ENCODE results near the gene HSD17B1. TPM values are rescaled to one million over a fixed set of nuclear protein-coding genes. Genes with fewer than 3 reads are reported as not detected.

Gene HSD17B1
- total and polyA plus RNA-seq, 2 of the 13 experiments (the other 11 are each of a cell fraction or from before 2014, with no cell fraction given), result 0.54 to 0.93 TPM

GRCh38 chr17:42530952-42531454 is 21.7 kb upstream of the HSD17B1 start (continued):
- TF ChIP-seq CREB1 (IDR thresholded peaks at IDR 0.05), result peak; percentile 18; the same call in 1 of the 2 replicates
- peak; percentile 66 for TF ChIP-seq CREB1 (CRISPR knock-in tag; IDR thresholded peaks at IDR 0.05)
- peak; percentile 57; the same call in 1 of the 2 replicates for TF ChIP-seq THAP9 (CRISPR knock-in tag; IDR thresholded peaks at IDR 0.05; ENCODE audit: borderline replicate concordance)
- peak; percentile 73; the same call in 1 of the 2 replicates for TF ChIP-seq RNF219 (CRISPR knock-in tag; IDR thresholded peaks at IDR 0.05)
- 0 out of 2 replicates have a peak, but pooled peaks have one; percentile 25 for TF ChIP-seq ZFP1 (CRISPR knock-in tag; IDR thresholded peaks at IDR 0.05)
- no peak for TF ChIP-seq ZNF432 (CRISPR knock-in tag; IDR thresholded peaks at IDR 0.05; ENCODE audit: borderline replicate concordance)
- TF ChIP-seq SIN3A (IDR thresholded peaks at IDR 0.05; ENCODE audit: borderline replicate concordance, low read depth, low read length), result no peak
- TF ChIP-seq ZNF274 (CRISPR knock-in tag; IDR thresholded peaks at IDR 0.05), result 0 out of 2 replicates have a peak, but pooled peaks have one; percentile 50
- no peak for TF ChIP-seq SMARCC2 (IDR thresholded peaks at IDR 0.05)
- peak; percentile 77 for TF ChIP-seq ZNF598 (CRISPR knock-in tag; IDR thresholded peaks at IDR 0.05; ENCODE audit: borderline replicate concordance)
- no peak for TF ChIP-seq MZF1 (CRISPR knock-in tag; IDR thresholded peaks at IDR 0.05; ENCODE audit: borderline replicate concordance)
- peak; percentile 89 for TF ChIP-seq SOX5 (CRISPR knock-in tag; IDR thresholded peaks at IDR 0.05; ENCODE audit: borderline replicate concordance)
- TF ChIP-seq FOXO4 (CRISPR knock-in tag; conservative IDR thresholded peaks at IDR 0.05), result no peak
- TF ChIP-seq TMF1 (CRISPR knock-in tag; IDR thresholded peaks at IDR 0.05; ENCODE audit: low read depth), result 0 out of 2 replicates have a peak, but pooled peaks have one; percentile 35
- TF ChIP-seq ZNF275 (CRISPR knock-in tag; IDR thresholded peaks at IDR 0.05; ENCODE audit: borderline replicate concordance), result no peak; the same call in 1 of the 2 replicates
- peak; percentile 61; the same call in 1 of the 2 replicates for TF ChIP-seq BCL3 (CRISPR knock-in tag; IDR thresholded peaks at IDR 0.05)
- TF ChIP-seq GPBP1L1 (CRISPR knock-in tag; IDR thresholded peaks at IDR 0.05), result no peak
- no peak for TF ChIP-seq ZFP36 (IDR thresholded peaks at IDR 0.05; ENCODE audit: borderline replicate concordance, low read depth, low read length, partially characterized antibody)
- no peak for TF ChIP-seq SYNCRIP (IDR thresholded peaks at IDR 0.05; ENCODE audit: insufficient read depth, low read depth, low read length)
